H7 (cell line): ENCODE data around the gene CCDC60. TPM values are rescaled to one million over a fixed set of nuclear protein-coding genes. Genes with fewer than 3 reads are reported as not detected.

Source experiments
- DNase-seq: peaks from one replicate; pipeline ENCODE4 v3.0.0; 2012
- H3K27me3 ChIP-seq: 2 replicates; pipeline ENCODE4 v1.6.0; 2011; ENCODE audit warnings: mild to moderate bottlenecking, low read length; ENCODE audit not compliant: control insufficient read depth, insufficient read depth
- H3K36me3 ChIP-seq: replicated peaks from 2 replicates; pipeline ENCODE4 v1.5.1; 2011; ENCODE audit warnings: low read length; ENCODE audit not compliant: control insufficient read depth, insufficient read depth
- H3K4me3 ChIP-seq: 2 replicates; pipeline ENCODE4 v1.5.1; 2011; ENCODE audit warnings: low read depth, mild to moderate bottlenecking, control low read depth, low read length, moderate library complexity; ENCODE audit not compliant: insufficient read depth
- total RNA-seq: library from RNA; depleted of rRNA; stranded (reverse); fragments of >200 nt; shearing (Covaris generic); gene quantifications from 2 replicates; pipeline ENCODE4 v1.2.3, GENCODE V29; 2014; rRNA removed

Gene CCDC60, protein sequence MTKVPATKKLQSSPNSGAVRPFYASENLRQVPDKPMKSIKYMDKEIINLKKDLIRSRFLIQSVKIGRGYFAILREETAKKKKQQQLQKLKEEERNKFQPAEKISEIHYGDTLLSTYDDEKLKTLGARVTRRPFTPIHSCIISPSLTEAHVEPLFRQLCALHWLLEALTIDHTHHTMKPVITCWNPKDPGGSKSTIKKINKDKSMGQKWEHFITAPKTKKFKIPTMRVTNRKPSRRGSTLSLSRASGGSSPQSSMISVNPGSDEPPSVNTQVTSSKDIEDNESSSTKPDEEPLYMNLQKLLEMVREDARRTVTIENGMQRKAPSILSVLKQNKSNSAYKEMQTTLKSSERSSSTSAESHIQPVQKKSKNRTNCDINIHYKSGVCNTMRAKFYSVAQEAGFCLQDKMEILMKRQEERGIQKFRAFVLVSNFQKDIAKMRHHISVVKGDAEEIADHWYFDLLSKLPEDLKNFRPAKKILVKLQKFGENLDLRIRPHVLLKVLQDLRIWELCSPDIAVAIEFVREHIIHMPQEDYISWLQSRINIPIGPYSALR
- total RNA-seq, result 3.5 TPM in 1 of 2 replicates, not detected in the other

DNA sequence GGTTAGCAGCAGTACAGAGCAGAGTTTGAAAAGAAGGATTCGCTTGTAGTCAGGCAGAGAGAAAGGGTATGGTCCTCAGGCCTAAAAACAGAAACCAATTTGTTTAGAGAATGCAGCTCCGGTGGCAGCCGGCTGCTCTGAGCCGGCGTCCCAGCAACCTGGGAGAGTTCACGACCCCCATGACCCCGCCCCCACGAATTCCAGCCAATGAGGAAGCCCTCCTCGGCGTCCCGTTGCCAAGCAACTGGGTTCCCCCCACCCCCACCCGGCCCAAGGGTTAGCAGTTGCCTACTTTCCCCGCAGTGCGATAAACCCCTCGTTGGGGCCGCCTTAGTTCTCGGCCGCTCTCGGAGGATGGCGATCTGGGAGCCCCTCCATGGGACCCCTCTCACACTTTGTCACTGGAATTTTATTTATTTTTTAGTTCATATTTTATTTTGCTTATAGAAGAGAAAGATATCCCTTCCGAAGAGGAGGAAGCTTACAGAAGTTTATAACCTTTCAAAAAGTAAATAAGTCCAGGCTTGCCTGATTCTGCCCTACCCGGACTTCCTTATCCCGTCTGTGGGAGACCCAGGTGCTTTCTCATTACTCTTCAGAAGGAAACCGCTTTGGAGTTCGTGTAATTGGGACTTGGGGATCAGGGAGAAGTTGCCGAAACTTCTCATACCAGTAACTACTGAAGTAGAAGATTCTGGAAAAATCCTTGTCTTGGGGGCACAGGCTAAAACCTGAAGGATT is at the start of gene CCDC60:
TSS of gene CCDC60 (plus strand) at position 300 of the 741 bp plus-strand sequence. CDS start 448 bp downstream, outside the sequence.
- Histone ChIP-seq H3K27me3 (peaks cover 40% of the 10 kb centered on the region), H3K36me3 (no peaks in the 10 kb centered on the region), H3K4me3 (peak within 1 kb of the TSS; percentile 9; the same call in 1 of the 2 replicates)
- peak; percentile 93 for DNase-seq

DNA sequence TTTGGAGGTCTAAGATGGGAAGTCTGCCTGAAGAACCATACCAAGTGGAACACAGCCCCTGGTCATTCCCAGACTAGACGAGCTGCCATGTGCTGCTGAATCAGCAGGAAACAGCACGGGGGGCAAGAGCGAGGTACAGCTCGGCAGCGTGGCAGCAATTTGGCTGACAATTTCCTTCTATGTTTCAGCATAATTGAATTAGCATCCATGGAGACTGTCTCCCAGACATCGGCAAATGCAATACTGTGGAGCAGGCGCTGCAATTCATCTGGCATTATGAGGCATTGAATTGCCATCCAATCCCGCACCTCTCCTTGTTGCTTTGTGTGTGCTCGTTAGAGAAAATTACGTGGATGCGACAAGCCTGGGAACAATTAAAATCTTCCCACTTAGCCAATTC is 46.0 kb upstream of the CCDC60 start:
- no peak overlapping the region for H3K4me3 ChIP-seq
- no peaks in the 10 kb centered on the region for H3K36me3 ChIP-seq
- DNase-seq, result no peak
- H3K27me3 ChIP-seq, result no peaks in the 10 kb centered on the region

DNA sequence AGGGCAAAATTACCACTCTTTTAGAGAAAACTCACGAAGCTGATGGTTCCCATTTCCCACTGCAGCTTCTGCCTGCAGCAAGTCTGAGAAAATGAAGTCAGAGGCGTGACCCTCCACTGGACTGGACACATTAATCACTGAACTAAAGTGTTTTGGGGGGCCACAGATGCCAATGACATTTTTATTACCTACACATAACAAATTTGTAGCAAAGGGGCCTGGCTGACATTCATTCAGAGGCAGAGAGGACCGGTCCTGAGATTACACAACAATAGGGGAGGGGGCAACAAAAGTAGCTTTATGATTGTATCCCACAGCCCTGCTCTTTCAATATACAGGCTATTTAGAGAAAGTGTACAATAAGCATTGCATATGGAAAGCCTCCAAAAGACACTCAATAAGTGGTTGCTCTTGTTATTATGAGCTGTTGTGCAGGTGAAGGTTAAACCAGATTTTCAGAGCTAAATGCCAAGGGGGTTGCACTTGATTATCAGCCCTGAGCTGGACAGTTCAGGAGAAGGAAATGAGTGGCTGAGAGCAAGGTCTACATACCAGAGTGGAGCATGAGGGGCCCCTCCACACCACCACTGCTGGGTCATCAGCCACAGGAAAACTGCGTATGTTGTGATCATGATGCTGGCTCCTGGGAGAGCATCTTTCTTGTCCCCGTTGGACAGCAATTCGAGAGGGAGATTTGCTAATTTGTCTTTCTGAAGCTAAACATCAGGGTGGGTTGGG is 41.5 kb upstream of the CCDC60 start:
- DNase-seq, result no peak
- H3K36me3 ChIP-seq, result no peaks in the 10 kb centered on the region
- H3K4me3 ChIP-seq, result no peak overlapping the region
- H3K27me3 ChIP-seq, result no peaks in the 10 kb centered on the region

DNA sequence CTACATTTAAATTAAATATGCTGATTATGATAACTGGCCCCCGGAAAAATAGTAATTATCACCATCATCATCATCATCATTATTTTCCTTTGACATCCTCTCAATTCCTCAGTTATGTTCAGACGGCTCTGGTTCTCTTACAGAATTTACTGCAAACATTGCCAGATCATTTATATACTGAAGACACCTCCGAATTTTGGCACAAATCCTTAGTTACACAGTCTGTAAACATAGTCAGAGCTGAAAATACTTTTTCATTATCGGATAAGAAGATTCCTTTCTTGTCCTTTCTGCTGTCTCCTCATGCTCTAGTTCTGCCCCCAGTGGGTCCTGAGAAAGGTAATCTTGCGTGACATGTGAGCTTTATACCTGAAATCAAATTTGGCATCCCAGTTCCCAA is 40.3 kb upstream of the CCDC60 start:
- no peaks in the 10 kb centered on the region for H3K27me3 ChIP-seq
- H3K36me3 ChIP-seq, result no peaks in the 10 kb centered on the region
- DNase-seq, result no peak

DNA sequence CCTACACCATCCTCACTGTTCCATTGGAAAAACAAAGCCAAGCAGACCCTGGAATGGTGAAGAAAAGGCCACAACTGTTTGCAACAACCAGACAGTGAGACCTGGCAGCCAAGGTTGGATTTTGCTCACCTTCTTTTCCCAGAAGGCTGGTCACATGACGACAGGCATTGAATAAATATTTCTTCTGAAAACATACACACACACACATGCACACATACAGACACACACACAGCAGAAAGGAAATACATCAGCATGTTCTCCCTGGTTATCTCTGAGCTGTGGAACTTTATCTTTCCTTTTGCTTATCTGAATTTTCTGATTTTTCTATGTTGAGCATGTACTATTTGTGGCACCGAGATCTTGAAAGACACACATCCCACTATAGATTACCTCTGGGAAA is 38.0 kb upstream of the CCDC60 start:
- no peaks in the 10 kb centered on the region for H3K36me3 ChIP-seq
- no peak for DNase-seq
- no peaks in the 10 kb centered on the region for H3K27me3 ChIP-seq
- no peak overlapping the region for H3K4me3 ChIP-seq

More for the DNA sequence above, 40.3 kb upstream of the CCDC60 start:
- no peak overlapping the region for H3K4me3 ChIP-seq

DNA sequence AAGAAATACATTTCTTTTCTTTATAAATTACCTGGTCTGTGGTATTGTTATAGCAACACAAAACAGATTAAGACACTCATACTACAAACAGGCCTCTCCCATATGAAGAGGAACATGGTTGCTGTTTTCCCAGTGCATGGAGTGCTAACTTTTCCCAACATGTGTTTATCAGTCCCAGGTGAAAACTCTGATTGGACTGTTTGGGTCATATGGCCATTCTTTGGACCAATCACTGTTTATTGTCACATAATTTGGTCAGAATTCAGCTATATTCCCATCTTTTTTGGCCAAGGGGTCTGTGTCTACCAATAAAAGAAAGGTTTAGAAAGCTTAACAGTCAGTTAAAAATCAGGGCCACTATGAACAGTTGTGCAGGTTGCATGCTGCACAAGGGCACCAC is 35.4 kb upstream of the CCDC60 start:
- no peaks in the 10 kb centered on the region for H3K27me3 ChIP-seq
- H3K4me3 ChIP-seq, result no peak overlapping the region
- DNase-seq, result no peak
- no peaks in the 10 kb centered on the region for H3K36me3 ChIP-seq

DNA sequence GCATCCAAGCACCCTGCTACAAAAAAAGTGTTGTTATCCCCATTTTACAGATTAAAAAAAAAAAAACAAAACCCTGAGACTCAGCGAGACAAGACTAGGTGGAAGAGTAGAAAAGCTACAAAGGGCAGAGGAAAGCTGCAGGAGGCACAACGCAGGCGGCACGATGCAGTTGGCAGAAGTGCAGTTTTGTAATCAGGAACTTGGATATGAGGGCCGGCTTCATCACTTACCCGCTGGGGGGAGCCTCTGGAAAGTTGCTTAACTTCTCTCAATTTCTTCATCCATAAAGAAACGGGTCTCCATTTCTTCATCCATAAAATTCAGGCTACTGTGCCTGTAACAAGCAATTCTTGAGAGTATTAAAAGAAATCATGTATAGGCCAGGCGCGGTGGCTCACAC is 33.1 kb upstream of the CCDC60 start:
- Histone ChIP-seq H3K36me3 (no peaks in the 10 kb centered on the region), H3K4me3 (no peak overlapping the region), H3K27me3 (no peaks in the 10 kb centered on the region)
- DNase-seq, result no peak

DNA sequence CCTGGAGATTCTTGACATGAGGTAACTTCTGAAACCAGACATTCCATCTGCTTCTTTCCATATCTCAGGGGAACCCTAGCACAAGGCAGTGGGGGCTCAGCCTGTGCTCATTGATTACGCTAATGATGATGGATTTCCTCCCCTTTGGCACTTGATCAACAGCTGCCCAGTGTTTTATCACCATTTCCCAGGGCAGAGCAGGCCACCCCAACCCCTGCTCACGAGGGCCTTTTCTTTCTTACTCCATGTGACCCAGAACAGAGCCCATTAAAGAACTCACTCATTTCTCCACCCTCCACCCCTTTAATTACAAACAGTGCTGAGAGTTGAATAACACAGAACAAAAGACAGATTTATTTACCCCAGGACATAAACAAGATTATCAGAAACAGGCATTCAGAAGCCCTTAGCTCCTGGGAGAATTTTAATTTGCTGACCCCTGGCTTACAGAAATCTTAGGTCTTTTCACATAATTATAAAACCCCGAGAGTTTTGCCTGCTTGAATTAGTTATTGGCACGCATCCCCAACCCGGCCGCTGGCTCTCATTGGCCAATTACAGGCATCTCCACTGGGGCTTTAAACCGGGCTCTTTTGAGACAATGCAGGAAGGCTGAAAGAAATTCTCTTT is 32.0 kb upstream of the CCDC60 start:
- peak; percentile 27 for DNase-seq
- Histone ChIP-seq H3K27me3 (no peaks in the 10 kb centered on the region), H3K4me3 (no peak overlapping the region)

DNA sequence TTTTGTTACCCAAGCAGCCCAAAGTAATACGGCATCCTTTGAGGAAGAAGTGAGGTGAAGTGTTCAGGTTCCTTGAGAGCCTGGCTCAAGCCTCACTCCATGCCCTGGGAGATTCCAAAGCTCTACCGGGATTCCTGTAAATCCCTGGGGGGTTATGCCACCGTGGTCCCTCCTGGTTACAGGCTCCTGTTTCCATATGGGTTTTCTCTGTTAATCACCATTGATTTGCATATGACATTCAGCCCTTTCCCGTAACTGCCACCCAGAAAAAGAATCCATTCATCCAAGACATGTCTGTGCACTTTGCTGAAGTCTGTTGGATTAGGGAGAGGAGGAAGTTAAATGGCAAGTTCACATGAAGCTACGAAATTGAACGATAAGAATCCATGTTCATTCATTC is 27.9 kb upstream of the CCDC60 start:
- H3K27me3 ChIP-seq, result no peaks in the 10 kb centered on the region
- no peak overlapping the region for H3K4me3 ChIP-seq
- no peak for DNase-seq

More for the DNA sequence above, 32.0 kb upstream of the CCDC60 start:
- no peaks in the 10 kb centered on the region for H3K36me3 ChIP-seq

DNA sequence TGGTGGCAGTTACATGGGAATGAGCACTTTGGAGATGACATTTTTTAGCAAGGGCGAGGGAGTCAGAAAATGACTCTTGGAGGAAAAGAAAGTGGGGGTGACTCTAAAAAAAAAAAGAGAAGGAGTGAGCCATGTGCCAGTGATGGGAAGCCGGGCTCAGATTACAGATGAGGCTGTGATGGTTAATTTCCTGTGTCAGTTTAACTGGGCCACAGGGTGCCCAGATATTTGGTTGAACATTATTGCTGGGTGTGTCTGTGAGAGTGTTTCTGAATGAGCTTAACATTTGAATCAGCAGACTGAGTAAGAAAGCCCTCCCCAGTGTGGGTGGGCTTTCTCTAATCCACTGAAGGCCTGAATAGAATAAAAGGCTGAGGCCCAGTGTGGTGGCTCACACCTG is 26.8 kb upstream of the CCDC60 start:
- DNase-seq, result no peak
- Histone ChIP-seq H3K4me3 (no peak overlapping the region), H3K36me3 (no peaks in the 10 kb centered on the region), H3K27me3 (no peaks in the 10 kb centered on the region)

More for the DNA sequence above, 27.9 kb upstream of the CCDC60 start:
- H3K36me3 ChIP-seq, result no peaks in the 10 kb centered on the region

DNA sequence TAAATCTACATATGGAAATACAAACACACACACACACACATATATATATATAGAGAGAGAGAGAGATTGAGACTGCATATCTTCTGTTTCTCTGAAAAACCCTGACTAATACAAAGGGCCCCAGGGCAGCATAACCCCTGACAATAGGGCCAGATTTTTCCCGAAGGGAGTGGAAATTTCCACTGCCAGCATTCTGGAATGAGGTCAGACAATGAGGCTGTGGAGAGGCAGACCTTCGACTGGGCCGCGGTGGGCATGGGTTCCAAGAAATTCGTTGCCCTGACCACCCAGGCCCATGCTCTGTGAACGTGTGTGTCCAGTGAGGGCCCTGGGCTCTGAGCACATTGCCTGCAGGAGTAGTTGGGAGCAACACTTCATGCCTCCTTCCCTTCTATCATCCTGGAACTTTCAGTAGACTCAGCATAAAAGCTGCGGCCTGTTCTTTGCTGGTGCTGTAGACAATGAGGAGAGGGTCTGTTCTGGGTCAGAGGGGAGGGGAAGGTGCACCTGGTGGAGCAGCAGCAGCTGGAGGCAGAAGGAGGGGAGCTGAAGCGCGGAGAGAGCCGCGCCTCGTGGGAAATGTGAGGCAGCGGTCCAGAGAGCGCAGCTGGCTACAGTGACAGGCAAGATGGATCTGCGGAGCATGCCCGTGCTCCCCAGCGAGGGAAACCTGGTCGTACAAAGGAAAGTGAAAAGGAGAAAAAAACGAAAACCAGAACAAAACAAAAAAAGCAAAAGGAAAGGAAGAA is 25.6 kb upstream of the CCDC60 start:
- Histone ChIP-seq H3K36me3 (no peaks in the 10 kb centered on the region), H3K27me3 (no peaks in the 10 kb centered on the region), H3K4me3 (no peak overlapping the region)
- DNase-seq, result peak; percentile 29

DNA sequence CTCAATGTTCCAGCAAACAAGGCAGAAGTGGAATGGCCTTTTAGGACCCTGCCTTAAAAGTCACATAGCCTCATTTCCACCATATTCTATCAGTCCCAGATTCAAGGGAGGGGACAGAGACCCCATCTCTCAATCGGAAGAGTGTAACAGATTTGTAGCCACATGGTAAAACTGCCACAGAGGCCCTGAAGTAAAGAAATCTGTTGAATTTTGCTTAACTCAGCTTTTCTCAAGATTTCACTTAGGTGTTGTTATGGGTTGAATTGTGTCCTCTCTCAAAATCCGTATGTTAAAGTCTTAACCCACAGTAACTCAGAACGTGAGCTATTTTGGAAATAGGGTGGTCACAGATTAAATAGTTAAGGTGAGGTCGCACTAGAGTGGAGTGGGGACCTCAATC is 22.7 kb upstream of the CCDC60 start:
- no peaks in the 10 kb centered on the region for H3K36me3 ChIP-seq
- no peak overlapping the region for H3K4me3 ChIP-seq
- no peak for DNase-seq

DNA sequence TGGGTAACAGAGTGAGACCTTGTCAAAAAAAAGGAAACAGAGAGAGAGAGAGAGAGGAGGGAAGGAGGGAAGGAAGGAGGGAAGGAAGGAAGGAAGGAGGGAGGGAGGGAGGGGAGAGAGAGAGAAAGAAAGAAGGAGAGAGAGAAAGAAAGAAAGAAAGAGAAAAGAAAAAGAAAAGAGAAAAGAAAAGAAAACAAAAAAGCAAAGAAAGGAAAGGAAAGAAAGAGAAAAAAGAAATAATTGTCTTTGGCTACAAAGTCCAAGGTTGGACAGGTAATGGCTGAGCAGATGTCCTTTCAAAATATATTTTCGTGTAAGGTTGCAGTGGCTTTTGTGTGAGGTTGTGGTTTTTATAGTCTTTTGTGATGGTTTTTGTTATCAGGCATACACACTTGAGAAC is 21.6 kb upstream of the CCDC60 start:
- Histone ChIP-seq H3K27me3 (no peaks in the 10 kb centered on the region), H3K4me3 (no peak overlapping the region)

More for the DNA sequence above, 22.7 kb upstream of the CCDC60 start:
- no peaks in the 10 kb centered on the region for H3K27me3 ChIP-seq

More for the DNA sequence above, 21.6 kb upstream of the CCDC60 start:
- H3K36me3 ChIP-seq, result no peaks in the 10 kb centered on the region
- no peak for DNase-seq
